IMR-90 (cell line): Measurements from ENCODE around the gene B3GLCT. TPM values are rescaled to one million over a fixed set of nuclear protein-coding genes. Genes with fewer than 3 reads are reported as not detected.

Experiments used
- ATAC-seq: fragments of 200-7000 bp; cut with Tn5 transposase; 2 replicates; pipeline ENCODE4 v1.9.1; 2020; ENCODE audit warnings: low read depth, mild to moderate bottlenecking, moderate library complexity
- BruUV-seq: library from RNA; stranded (reverse); fragments of 400-500 nt; replicated peaks from 2 replicates; lab custom pipeline; 2021; lab: Mats Ljungman, UMichigan
- CTCF ChIA-PET: fragments of 300-600 bp; formaldehyde crosslinking; extraction: SDS; loops from one replicate; lab custom pipeline; 2021; ENCODE audit warnings: antibody characterized with exemption; lab: Yijun Ruan, JAX
- POLR2A ChIA-PET: fragments of 300-600 bp; sonication (Branson Sonifier 250); formaldehyde crosslinking; loops from one replicate; lab custom pipeline; 2022; ENCODE audit warnings: antibody characterized with exemption; ENCODE audit not compliant: unreplicated experiment; lab: Charles Lee
- DNase-seq: peaks from one replicate; pipeline ENCODE4 v3.0.0; 2013
- H2AFZ ChIP-seq: replicated peaks from 2 replicates; pipeline ENCODE3; 2013; ENCODE audit warnings: low read length, mild to moderate bottlenecking; ENCODE audit not compliant: poor library complexity
- H2AK5ac ChIP-seq: 2 replicates; pipeline ENCODE4 v1.6.1; 2013; ENCODE audit warnings: low read depth, low read length, inconsistent platforms
- H2AK9ac ChIP-seq: replicated peaks from 2 replicates; pipeline ENCODE3; 2013; ENCODE audit warnings: mild to moderate bottlenecking, low read depth, low read length, moderate library complexity; ENCODE audit not compliant: poor library complexity
- H2BK120ac ChIP-seq: 2 replicates; pipeline ENCODE4 v1.6.1; 2013; ENCODE audit warnings: low read depth, low read length, inconsistent platforms
- H2BK15ac ChIP-seq: 3 replicates; pipeline ENCODE4 v1.6.1; 2013; ENCODE audit warnings: low read depth, low read length, inconsistent platforms
- H2BK20ac ChIP-seq: 2 replicates; pipeline ENCODE4 v1.6.1; 2013; ENCODE audit warnings: low read depth, mild to moderate bottlenecking, inconsistent platforms, low read length, moderate library complexity
- H2BK5ac ChIP-seq: 2 replicates; pipeline ENCODE4 v1.6.1; 2013; ENCODE audit warnings: mild to moderate bottlenecking, low read depth, low read length, inconsistent platforms; ENCODE audit not compliant: poor library complexity, severe bottlenecking
- H3K14ac ChIP-seq: replicated peaks from 2 replicates; pipeline ENCODE4 v1.6.1; 2013; ENCODE audit warnings: low read depth, low read length, inconsistent platforms
- H3K18ac ChIP-seq: 2 replicates; pipeline ENCODE4 v1.6.1; 2013; ENCODE audit warnings: low read depth, low read length, control low read depth
- H3K23ac ChIP-seq: 2 replicates; pipeline ENCODE4 v1.6.1; 2013; ENCODE audit warnings: low read depth, low read length, inconsistent platforms
- H3K27ac ChIP-seq: 2 replicates; pipeline ENCODE4 v1.5.1; 2013; ENCODE audit warnings: mild to moderate bottlenecking, control low read depth, low read length; ENCODE audit not compliant: insufficient read depth
- H3K27me3 ChIP-seq: 2 replicates; pipeline ENCODE4 v1.6.1; 2013; ENCODE audit warnings: low read length; ENCODE audit not compliant: control insufficient read depth, insufficient read depth
- H3K36me3 ChIP-seq: 2 replicates; pipeline ENCODE4 v1.6.1; 2013; ENCODE audit warnings: low read length, mixed read lengths; ENCODE audit not compliant: control insufficient read depth, insufficient read depth
- H3K4ac ChIP-seq: 2 replicates; pipeline ENCODE4 v1.6.1; 2013; ENCODE audit warnings: low read depth, low read length, inconsistent platforms
- H3K4me1 ChIP-seq: 2 replicates; pipeline ENCODE4 v1.6.1; 2013; ENCODE audit warnings: low read length, mixed read lengths; ENCODE audit not compliant: control insufficient read depth, insufficient read depth
- H3K4me2 ChIP-seq: 2 replicates; pipeline ENCODE4 v1.6.1; 2013; ENCODE audit warnings: low read depth, mild to moderate bottlenecking, control low read depth, low read length, moderate library complexity
- H3K4me3 ChIP-seq: 2 replicates; pipeline ENCODE4 v1.5.1; 2013; ENCODE audit warnings: low read depth, mild to moderate bottlenecking, control low read depth, low read length, moderate library complexity; ENCODE audit not compliant: insufficient read depth
- H3K56ac ChIP-seq: 2 replicates; pipeline ENCODE4 v1.6.1; 2013; ENCODE audit warnings: low read length, inconsistent platforms; ENCODE audit not compliant: insufficient read depth; ENCODE audit errors: extremely low read depth
- H3K79me1 ChIP-seq, 2 experiments: 2 replicates each; pipeline ENCODE4 v1.6.1; 2013; ENCODE audit warnings: low read length in 2 of 2, inconsistent platforms in 1 of 2, low read depth in 1 of 2
- H3K9ac ChIP-seq: 2 replicates; pipeline ENCODE4 v1.6.1; 2013; ENCODE audit warnings: low read depth, low read length, control low read depth
- H3K9me1 ChIP-seq: 2 replicates; pipeline ENCODE4 v1.6.1; 2013; ENCODE audit warnings: low read length, inconsistent platforms; ENCODE audit not compliant: insufficient read depth
- H3K9me3 ChIP-seq: 2 replicates; pipeline ENCODE4 v1.6.1; 2013; ENCODE audit warnings: low read length; ENCODE audit not compliant: control insufficient read depth, insufficient read depth
- H4K20me1 ChIP-seq: 2 replicates; pipeline ENCODE4 v1.6.1; 2013; ENCODE audit warnings: low read length, inconsistent platforms; ENCODE audit not compliant: insufficient read depth
- H4K5ac ChIP-seq: 2 replicates; pipeline ENCODE4 v1.6.1; 2013; ENCODE audit warnings: mild to moderate bottlenecking, low read depth, low read length, control low read depth
- H4K8ac ChIP-seq, 2 experiments: 2 replicates each; pipeline ENCODE4 v1.6.1; 2013; ENCODE audit warnings: low read depth in 2 of 2, low read length in 2 of 2, control low read depth in 1 of 2, inconsistent platforms in 1 of 2
- H4K91ac ChIP-seq: 2 replicates; pipeline ENCODE4 v1.6.1; 2013; ENCODE audit warnings: low read depth, low read length, inconsistent platforms; ENCODE audit not compliant: insufficient read depth
- FOS ChIP-seq: fragments of 150-350 bp; IDR thresholded peaks from 2 replicates; pipeline ENCODE4 v1.6.1; 2016; ENCODE audit warnings: low read depth, low read length
- RFX5 ChIP-seq: IDR thresholded peaks from 2 replicates; pipeline ENCODE4 v1.8.0; 2012; ENCODE audit warnings: low read depth, mild to moderate bottlenecking, low read length, moderate library complexity
- WGBS, 2 experiments: methylation state at CpG; one replicate each; pipeline versions ENCODE4 v1.1.5 to v1.1.7; 2013; ENCODE audit warnings: missing lambda C conversion rate in 2 of 2; ENCODE audit not compliant: insufficient read length in 1 of 2; ENCODE audit errors: extremely low coverage in 2 of 2; 5-methylcytosine and 5-hydroxymethylcytosine counted together
- dilution Hi-C: fragments of 300-500 bp; cut with HindIII; formaldehyde crosslinking; loops from one replicate; pipeline ENCODE4 v1.14.3; 2018; ENCODE audit warnings: low sequenced_read_pairs; ENCODE audit not compliant: unreplicated experiment
- in situ Hi-C: fragments of 300-500 bp; cut with MboI; formaldehyde crosslinking; loops from 3 replicates; pipeline ENCODE4 v1.14.3; 2019; ENCODE audit warnings: low sequenced_read_pairs, inconsistent platforms, mixed read lengths
- intact Hi-C: fragments of 100-400 bp; cut with micrococcal nuclease; formaldehyde crosslinking; loops from 2 replicates; pipeline ENCODE4 v1.10.0; 2022
- polyA plus RNA-seq, 3 experiments: library from polyadenylated mRNA; depleted of rRNA; stranded (reverse); fragments of >200 nt; gene quantifications; 2 replicates each; pipeline ENCODE4 v1.2.3, GENCODE V29; 2012; ENCODE audit warnings: low replicate concordance in 1 of 3
- total RNA-seq: library from RNA; depleted of rRNA; stranded (reverse); fragments of >200 nt; gene quantifications from 2 replicates; pipeline ENCODE4 v1.2.3, GENCODE V29; 2012

B3GLCT gene
- total and polyA plus RNA-seq, 2 of the 4 experiments (the other 2 are of a cell fraction), result 2.0 to 4.5 TPM

DNA sequence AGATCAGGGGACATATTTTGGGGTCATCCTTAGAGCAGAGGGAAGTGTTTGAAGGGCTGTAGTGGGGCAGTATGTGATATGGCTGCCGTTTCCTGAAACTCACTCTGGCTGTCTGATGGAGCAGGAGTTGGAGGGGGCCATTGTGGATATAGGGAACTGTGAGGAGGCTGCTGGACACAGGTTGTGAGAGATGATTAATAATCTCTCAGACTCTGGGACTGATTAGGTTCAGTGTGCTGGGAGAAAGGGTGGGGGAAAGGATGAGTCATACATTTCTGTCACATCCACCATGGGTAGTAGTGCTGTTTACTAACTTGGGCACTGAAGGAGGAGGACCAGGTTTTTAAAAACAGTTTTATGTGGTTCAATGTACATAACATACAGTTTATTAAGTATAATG lies 4.8 kb downstream of the B3GLCT start:
- Histone ChIP-seq H3K4me3 (no peak overlapping the region), H3K27me3 (no peaks in the 10 kb centered on the region), H4K5ac (no peak overlapping the region), H3K18ac (no peak overlapping the region), H2BK5ac (no peak overlapping the region), H2BK20ac (peak overlapping the region; percentile 5), H4K91ac (no peak overlapping the region), H2AFZ (no peak overlapping the region), H3K27ac (no peak overlapping the region), H4K20me1 (0 out of 2 replicates have a peak, but pooled peaks cover 3% of the 10 kb centered on the region), H3K9me1 (peaks cover 17% of the 10 kb centered on the region), H3K79me1 (peaks cover 15 to 33% of the 10 kb centered on the region in 2 experiments), H3K9me3 (no peaks in the 10 kb centered on the region), H3K23ac (peak overlapping the region; percentile 56; the same call in 1 of the 2 replicates), H3K14ac (no peak overlapping the region), H3K4me1 (peaks cover 14% of the 10 kb centered on the region), H2BK120ac (no peak overlapping the region), H3K4me2 (no peak overlapping the region), H2AK5ac (peak overlapping the region; percentile 23; the same call in 1 of the 2 replicates), H2AK9ac (peak overlapping the region; percentile 17), H3K4ac (no peak overlapping the region), H4K8ac (no peak overlapping the region), H3K9ac (no peak overlapping the region), H2BK15ac (no peak overlapping the region), H3K36me3 (no peaks in the 10 kb centered on the region), H3K56ac (no peak overlapping the region)
- in situ Hi-C loops, result no loop called here
- dilution Hi-C loops, result no loop called here
- BruUV-seq, result no TSS peak
- DNase-seq (peak; percentile 60), ATAC-seq (no peak)
- CTCF ChIA-PET, result no interaction called here
- intact Hi-C loops, result no loop called here
- WGBS, 2 experiments, result 80% methylated on average over 1 of the region's 1 CpG; no CpG with 5 or more reads in 1 of the 2 experiments
- peak; percentile 84 for TF ChIP-seq FOS
- no peak for TF ChIP-seq RFX5
- POLR2A ChIA-PET, result no interaction called here
